K562 treated with DMSO at 1 percent for 24 hours (cell line): ENCODE measurements around the gene KLHL24. TPM values are rescaled to one million over a fixed set of nuclear protein-coding genes. Genes with fewer than 3 reads are reported as not detected.

Source experiments
- total RNA-seq: library from RNA; unstranded; fragments of 300-600 nt; gene quantifications from 2 replicates; pipeline ENCODE4 v1.2.3, GENCODE V29; 2022; ENCODE audit warnings: low read depth; ENCODE audit not compliant: insufficient read depth

The KLHL24 gene, protein sequence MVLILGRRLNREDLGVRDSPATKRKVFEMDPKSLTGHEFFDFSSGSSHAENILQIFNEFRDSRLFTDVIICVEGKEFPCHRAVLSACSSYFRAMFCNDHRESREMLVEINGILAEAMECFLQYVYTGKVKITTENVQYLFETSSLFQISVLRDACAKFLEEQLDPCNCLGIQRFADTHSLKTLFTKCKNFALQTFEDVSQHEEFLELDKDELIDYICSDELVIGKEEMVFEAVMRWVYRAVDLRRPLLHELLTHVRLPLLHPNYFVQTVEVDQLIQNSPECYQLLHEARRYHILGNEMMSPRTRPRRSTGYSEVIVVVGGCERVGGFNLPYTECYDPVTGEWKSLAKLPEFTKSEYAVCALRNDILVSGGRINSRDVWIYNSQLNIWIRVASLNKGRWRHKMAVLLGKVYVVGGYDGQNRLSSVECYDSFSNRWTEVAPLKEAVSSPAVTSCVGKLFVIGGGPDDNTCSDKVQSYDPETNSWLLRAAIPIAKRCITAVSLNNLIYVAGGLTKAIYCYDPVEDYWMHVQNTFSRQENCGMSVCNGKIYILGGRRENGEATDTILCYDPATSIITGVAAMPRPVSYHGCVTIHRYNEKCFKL
- total RNA-seq: 29.2 and 34.3 TPM in 2 replicates

GRCh38 chr3:183635431-183636220 lies at the start of gene KLHL24:
Gene KLHL24 (plus strand): TSS chr3:183635623. CDS start chr3:183650357, 14,734 bp downstream.

GRCh38 chr3:183697610-183698317 lies 62.3 kb downstream of the KLHL24 start, which contains the start of gene YEATS2:
Gene YEATS2 (plus strand): TSS chr3:183697797. CDS start chr3:183715163, 17,366 bp downstream.

Other genes starting within 250 kb of the KLHL24 start
- gene MCF2L2, start 207.0 kb upstream of the KLHL24 start, total RNA-seq: 2.7 and 3.7 TPM in 2 replicates
- gene KLHL6, start 79.9 kb upstream of the KLHL24 start, total RNA-seq: 2.2 and 3.0 TPM in 2 replicates
- 13.1 and 13.6 TPM in 2 replicates for gene YEATS2, start 62.2 kb downstream of the KLHL24 start, total RNA-seq
- 1.1 and 1.6 TPM in 2 replicates for gene MAP6D1, start 190.0 kb downstream of the KLHL24 start, total RNA-seq
- 31.9 and 38.2 TPM in 2 replicates for gene PARL, start 249.3 kb downstream of the KLHL24 start, total RNA-seq